DND-41 (cell line): ENCODE data around the gene F10.

ENCODE experiments used
- ATAC-seq: fragments of 200-7000 bp; cut with Tn5 transposase; 3 replicates; pipeline ENCODE4 v1.9.1; 2021; ENCODE audit warnings: low read depth; ENCODE audit not compliant: insufficient read depth
- DNase-seq: peaks from one replicate; pipeline ENCODE4 v3.0.0-alpha.2; 2020
- H2AFZ ChIP-seq: 2 replicates; pipeline ENCODE4 v1.6.0; 2012; ENCODE audit warnings: low read depth, low read length
- H3K27ac ChIP-seq: 2 replicates; pipeline ENCODE4 v1.5.1; 2012; ENCODE audit warnings: low read length, inconsistent platforms
- H3K27me3 ChIP-seq: fragments of 200-600 bp; sonication (generic); 2 replicates; pipeline ENCODE4 v1.6.0; 2012; ENCODE audit warnings: low read length, mild to moderate bottlenecking, inconsistent platforms; ENCODE audit not compliant: insufficient read depth, poor library complexity
- H3K36me3 ChIP-seq: 2 replicates; pipeline ENCODE4 v1.5.1; 2012; ENCODE audit warnings: low read length, inconsistent platforms; ENCODE audit not compliant: insufficient read depth
- H3K4me1 ChIP-seq: 2 replicates; pipeline ENCODE4 v1.5.1; 2012; ENCODE audit warnings: mild to moderate bottlenecking, low read length; ENCODE audit not compliant: insufficient read depth
- H3K4me2 ChIP-seq: 2 replicates; pipeline ENCODE4 v1.6.0; 2012; ENCODE audit warnings: mild to moderate bottlenecking, moderate library complexity, low read length, inconsistent platforms; ENCODE audit not compliant: insufficient read depth
- H3K4me3 ChIP-seq, 2 experiments: fragments of 200-600 bp in 1 of 2; shearing (Covaris generic) in 1 of 2; 2 replicates each; pipeline ENCODE4 v1.5.1; 2012 to 2016; ENCODE audit warnings: inconsistent platforms in 2 of 2, low read length in 2 of 2, mild to moderate bottlenecking in 2 of 2, low read depth in 1 of 2, moderate library complexity in 1 of 2
- H3K79me2 ChIP-seq: 2 replicates; pipeline ENCODE4 v1.6.0; 2012; ENCODE audit warnings: low read length, inconsistent platforms; ENCODE audit not compliant: insufficient read depth
- H3K9ac ChIP-seq: 2 replicates; pipeline ENCODE4 v1.6.0; 2012; ENCODE audit warnings: low read depth, mild to moderate bottlenecking, inconsistent platforms, low read length, moderate library complexity
- H3K9me3 ChIP-seq: 2 replicates; pipeline ENCODE4 v1.5.1; 2012; ENCODE audit warnings: low read length, moderate library complexity, mild to moderate bottlenecking, inconsistent platforms; ENCODE audit not compliant: insufficient read depth, severe bottlenecking
- H4K20me1 ChIP-seq: 2 replicates; pipeline ENCODE4 v1.6.0; 2012; ENCODE audit warnings: low read length; ENCODE audit not compliant: insufficient read depth
- CTCF ChIP-seq: IDR thresholded peaks from 2 replicates; pipeline ENCODE4 v1.5.1; 2012; ENCODE audit warnings: borderline replicate concordance, low read length, moderate library complexity, mild to moderate bottlenecking; ENCODE audit not compliant: poor library complexity, severe bottlenecking; ENCODE audit errors: extremely low read depth
- EZH2 ChIP-seq: IDR thresholded peaks from 3 replicates; pipeline ENCODE4 v1.6.1; 2012; ENCODE audit warnings: borderline replicate concordance, low read depth, mild to moderate bottlenecking, moderate library complexity, low read length, inconsistent platforms; ENCODE audit not compliant: severe bottlenecking

The F10 gene

GRCh38 chr13:113124211-113124970 is 1.8 kb downstream of the F10 start:
- H3K9me3 ChIP-seq: no peaks in the 10 kb centered on the region
- ATAC-seq (no peak), DNase-seq (no peak)
- TF ChIP-seq CTCF (no peak), EZH2 (no peak)
- H3K27ac ChIP-seq: no peak overlapping the region
- H3K27me3 ChIP-seq: no peaks in the 10 kb centered on the region
- no peak overlapping the region for H3K4me2 ChIP-seq
- H3K79me2 ChIP-seq: no peaks in the 10 kb centered on the region
- peaks cover 4% of the 10 kb centered on the region; the same call in 1 of the 2 replicates for H4K20me1 ChIP-seq
- no peak overlapping the region for H3K4me3 ChIP-seq
- H2AFZ ChIP-seq: no peak overlapping the region
- no peak overlapping the region for H3K9ac ChIP-seq
- H3K36me3 ChIP-seq: no peaks in the 10 kb centered on the region
- H3K4me1 ChIP-seq: no peaks in the 10 kb centered on the region

GRCh38 chr13:113125506-113126264 is 3.1 kb downstream of the F10 start:
- no peaks in the 10 kb centered on the region for H3K4me1 ChIP-seq
- H3K27me3 ChIP-seq: no peaks in the 10 kb centered on the region
- H4K20me1 ChIP-seq: peaks cover 4% of the 10 kb centered on the region; the same call in 1 of the 2 replicates
- no peaks in the 10 kb centered on the region for H3K79me2 ChIP-seq
- H3K27ac ChIP-seq: no peak overlapping the region
- H3K4me2 ChIP-seq: no peak overlapping the region
- no peak overlapping the region for H3K4me3 ChIP-seq
- DNase-seq (no peak), ATAC-seq (no peak)
- TF ChIP-seq EZH2 (no peak), CTCF (no peak)
- no peak overlapping the region for H3K9ac ChIP-seq
- H3K36me3 ChIP-seq: no peaks in the 10 kb centered on the region
- no peak overlapping the region for H2AFZ ChIP-seq
- no peaks in the 10 kb centered on the region for H3K9me3 ChIP-seq

- H3K36me3 ChIP-seq: no peaks in the 10 kb centered on the region
- peaks cover 4% of the 10 kb centered on the region; the same call in 1 of the 2 replicates for H4K20me1 ChIP-seq
- H2AFZ ChIP-seq: no peak overlapping the region
- no peak overlapping the region for H3K9ac ChIP-seq
- no peaks in the 10 kb centered on the region for H3K9me3 ChIP-seq
- H3K4me3 ChIP-seq: no peak overlapping the region
- H3K27me3 ChIP-seq: no peaks in the 10 kb centered on the region
- DNase-seq (no peak), ATAC-seq (no peak)
- TF ChIP-seq CTCF (no peak), EZH2 (no peak)
- no peak overlapping the region for H3K4me2 ChIP-seq
- no peaks in the 10 kb centered on the region for H3K4me1 ChIP-seq
- no peaks in the 10 kb centered on the region for H3K79me2 ChIP-seq
- no peak overlapping the region for H3K27ac ChIP-seq
Observed at GRCh38 chr13:113126265-113127150, 3.9 kb downstream of the F10 start.
